Hypothalamus (tissue), 51 donors: ENCODE results near the gene FMN1.
"Not testable (repeated sequence)": the region's sequence is repeated elsewhere in the genome, so short reads cannot be mapped to it uniquely, and the experiment has no call there.

Source experiments
- DNase-seq, 51 donors: peaks; one replicate each; lab custom pipeline; 2025; lab: John Stamatoyannopoulos, UW

FMN1 gene

GRCh38 chr15:32871883-32872282 is 322.6 kb downstream of the FMN1 start:
- no peak for DNase-seq

DNA sequence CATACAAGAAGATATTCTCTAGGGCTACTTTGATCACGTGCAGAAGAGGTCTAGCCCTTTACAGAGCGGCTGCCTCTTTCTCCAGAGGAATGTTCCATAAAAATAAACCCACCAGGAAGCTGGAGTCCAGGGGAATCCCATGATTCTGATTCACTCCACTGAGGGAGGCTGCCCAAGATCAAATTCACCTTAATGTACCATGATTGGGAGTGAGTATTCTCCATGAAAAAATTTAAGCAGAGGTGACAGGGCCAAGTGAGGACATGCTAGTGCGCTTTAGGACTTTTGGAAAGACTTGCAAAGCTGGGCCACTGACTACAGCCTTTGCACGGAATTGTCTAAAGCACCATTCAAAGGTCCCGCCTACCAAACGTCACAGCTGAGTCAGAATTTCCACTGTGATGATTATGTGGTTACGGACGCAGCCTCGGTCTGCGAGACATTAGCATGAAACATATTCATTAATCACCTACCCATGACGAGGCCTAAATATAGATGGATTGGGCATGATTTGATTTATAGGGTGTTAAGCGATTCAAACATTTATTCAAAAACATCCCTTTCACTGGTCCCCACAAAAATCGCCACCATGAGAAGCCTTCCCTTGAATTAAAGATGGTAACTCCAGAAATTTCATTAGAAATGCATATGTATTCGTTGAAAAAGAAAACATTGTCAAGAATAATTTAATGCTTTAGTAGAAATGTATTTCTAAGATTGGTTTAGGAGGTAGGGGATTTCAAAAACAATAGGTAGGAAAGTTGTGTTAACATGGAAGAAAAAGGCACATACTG is 324.1 kb downstream of the FMN1 start:
- no peak for DNase-seq

DNA sequence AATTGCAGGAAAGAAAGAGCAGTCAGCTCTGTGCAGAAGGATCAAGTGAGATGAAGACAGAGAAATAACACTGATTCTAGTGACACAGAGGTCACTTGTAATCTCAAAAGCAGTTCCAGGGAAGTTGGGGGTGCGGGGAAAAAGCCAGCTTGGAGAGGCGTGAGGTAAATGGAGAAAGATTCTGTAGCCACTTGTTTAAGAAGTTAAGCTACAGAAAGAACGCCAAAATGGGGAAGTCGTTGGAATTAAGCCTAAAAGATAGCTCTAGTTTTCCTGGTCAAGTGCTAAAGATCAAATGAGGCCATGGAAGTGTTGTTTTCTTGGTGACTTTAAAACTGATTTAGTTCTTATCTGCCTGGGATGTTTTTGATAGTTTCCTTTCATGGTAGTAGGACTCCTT is 324.7 kb downstream of the FMN1 start:
- no peak for DNase-seq

DNA sequence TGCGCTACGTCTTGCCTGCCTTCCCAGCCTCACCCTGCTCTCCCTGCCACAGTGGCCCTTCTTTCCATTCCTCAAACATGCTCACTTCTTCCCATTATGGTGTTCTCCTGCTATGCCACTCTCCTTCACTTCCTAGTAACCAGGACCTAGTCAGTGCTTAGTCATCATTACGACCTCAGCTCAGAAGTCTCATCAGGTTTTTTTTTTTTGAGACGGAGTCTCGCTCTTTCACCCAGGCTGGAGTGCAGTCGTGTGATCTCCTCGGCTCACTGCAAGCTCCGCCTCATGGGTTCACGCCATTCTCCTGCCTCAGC is 327.2 kb downstream of the FMN1 start:
- no peak for DNase-seq

- DNase-seq = no peak
Observed at GRCh38 chr15:32866454-32867312, 327.8 kb downstream of the FMN1 start.

DNA sequence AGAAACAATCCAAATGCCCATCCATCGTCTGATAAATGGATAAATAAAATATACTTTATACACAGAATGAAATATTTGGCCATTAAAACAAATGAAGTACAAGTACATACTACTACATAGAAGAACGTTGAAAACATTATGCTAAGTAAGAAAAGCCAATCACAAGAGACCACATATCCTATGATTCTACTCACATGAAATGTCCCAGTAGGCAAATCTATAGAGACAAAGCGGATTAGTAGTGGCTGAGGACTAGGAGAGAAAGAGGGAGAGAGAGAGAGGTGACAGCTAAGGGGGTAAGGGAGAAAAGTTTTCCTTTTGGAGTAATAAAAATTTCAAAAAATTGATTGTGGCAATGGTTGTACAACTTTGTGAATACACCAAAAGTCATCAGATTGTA is 329.7 kb downstream of the FMN1 start:
- DNase-seq = no peak

GRCh38 chr15:32864051-32864450 is 330.5 kb downstream of the FMN1 start:
- DNase-seq = no peak

GRCh38 chr15:32861761-32862160 is 332.8 kb downstream of the FMN1 start:
- peak in 32 of 51 donors; percentile 1 to 54 (median 18) for DNase-seq

DNA sequence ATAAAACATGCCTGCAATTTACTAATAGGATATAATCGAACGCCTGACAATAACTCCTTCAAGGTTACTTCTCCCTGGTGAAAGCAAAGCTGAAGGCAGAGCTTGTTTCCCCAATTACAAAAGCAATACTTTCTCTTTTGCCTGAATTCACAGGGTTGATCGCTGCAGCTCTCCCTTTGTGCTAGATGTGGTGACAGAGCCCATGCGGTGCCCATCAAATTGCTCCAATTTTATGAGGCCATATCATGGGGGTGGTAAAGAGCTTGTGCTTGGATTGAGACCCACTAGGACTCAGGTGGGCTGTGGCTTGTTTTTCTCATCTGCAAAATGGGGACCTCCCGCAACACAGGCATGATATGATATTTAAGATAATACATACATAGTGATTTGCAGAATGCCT is 333.3 kb downstream of the FMN1 start:
- no peak for DNase-seq

- DNase-seq = no peak
Observed at GRCh38 chr15:32859996-32860395, 334.5 kb downstream of the FMN1 start.

DNA sequence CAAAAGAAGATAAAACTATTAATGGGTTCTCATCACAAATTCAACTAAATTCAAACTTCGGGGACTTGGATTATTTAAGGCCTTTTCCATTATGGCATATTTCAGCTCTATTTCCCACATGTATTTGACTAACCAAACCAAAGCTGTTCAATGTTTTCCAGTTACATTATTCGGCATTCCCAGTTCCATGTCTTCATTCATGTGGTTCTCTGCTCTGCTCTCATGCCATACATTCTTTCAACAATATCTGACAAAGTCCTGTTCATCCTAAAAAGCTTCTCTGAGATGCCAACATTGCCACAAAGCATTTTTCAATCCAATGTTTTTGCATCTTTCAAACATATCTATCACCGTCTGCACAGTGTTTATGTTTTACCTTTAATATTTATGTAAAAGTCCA is 335.3 kb downstream of the FMN1 start:
- no peak for DNase-seq

DNA sequence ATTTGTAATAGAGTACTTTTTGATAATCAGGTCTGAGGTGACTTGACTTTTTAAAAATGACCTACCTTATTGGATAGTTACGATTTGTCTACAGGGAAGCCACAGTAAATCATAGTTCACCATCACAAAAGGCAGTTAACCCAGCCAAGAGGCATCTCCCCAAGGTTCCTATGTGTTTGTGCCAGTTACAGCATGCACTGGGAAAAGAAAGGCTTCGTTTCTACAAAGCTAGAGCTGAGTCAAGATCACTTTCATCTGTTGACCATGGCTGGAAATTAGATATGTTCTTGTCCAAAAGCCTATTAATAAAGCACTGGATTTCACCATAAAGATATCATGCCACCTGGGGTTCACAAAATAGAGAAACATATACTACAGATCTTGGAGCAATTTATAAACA is 336.8 kb downstream of the FMN1 start:
- DNase-seq = no peak

- no peak for DNase-seq
Observed at GRCh38 chr15:32856753-32857152, 337.8 kb downstream of the FMN1 start.

GRCh38 chr15:32855942-32856341 is 338.6 kb downstream of the FMN1 start:
- DNase-seq = no peak

- DNase-seq = no peak
Observed at GRCh38 chr15:32853592-32853991, 340.9 kb downstream of the FMN1 start.

GRCh38 chr15:32852771-32853170 is 341.7 kb downstream of the FMN1 start:
- DNase-seq = no peak

GRCh38 chr15:32852017-32852416 is 342.5 kb downstream of the FMN1 start:
- no peak for DNase-seq

GRCh38 chr15:32851572-32851971 is 342.9 kb downstream of the FMN1 start:
- no peak for DNase-seq

- no peak for DNase-seq
Observed at GRCh38 chr15:32849769-32850668, 344.5 kb downstream of the FMN1 start.

DNA sequence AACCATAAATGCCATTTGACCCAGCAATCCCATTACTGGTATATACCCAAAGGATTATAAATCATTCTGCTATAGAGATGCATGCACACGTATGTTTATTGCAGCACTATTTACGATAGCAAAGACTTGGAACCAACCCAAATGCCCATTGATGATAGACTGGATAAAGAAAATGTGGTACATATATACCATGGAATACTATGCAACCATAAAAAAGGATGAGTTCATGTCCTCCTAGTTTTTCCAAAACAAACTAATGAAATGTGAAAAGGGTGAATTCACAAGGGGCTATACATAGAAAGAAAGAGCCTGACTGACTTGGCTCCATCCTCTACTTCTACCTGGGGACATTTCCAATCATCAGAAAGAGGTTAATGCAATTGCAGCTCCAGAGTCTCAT is 347.8 kb downstream of the FMN1 start:
- DNase-seq = not testable (repeated sequence)

DNA sequence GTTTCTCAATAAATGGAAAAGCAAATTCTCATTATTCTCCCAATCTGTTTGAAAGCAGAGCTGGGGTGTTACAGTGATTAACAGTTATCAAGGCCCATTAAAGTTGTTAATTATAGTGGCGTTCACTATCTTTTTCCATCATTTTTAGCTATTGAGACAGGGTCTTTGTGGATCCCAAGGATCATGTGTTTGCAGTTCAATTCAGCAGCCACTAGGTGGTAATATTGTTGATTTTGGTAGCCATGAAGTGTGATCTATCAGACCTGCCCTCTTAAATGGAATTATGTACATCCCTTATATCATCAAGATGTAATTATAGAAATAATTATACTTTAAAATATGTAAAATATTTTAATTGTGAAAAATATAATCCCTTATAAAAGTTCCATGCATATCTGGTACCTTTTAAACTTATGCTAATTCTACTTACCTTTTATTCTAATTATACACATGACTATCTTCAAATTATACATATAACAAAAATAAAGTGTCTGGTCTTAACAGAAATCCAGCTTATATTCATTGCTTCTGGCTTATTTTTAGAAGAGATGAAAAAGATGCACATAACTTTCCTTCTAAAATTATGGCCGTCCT is 350.3 kb downstream of the FMN1 start:
- no peak for DNase-seq
